Muscle of leg (tissue), 11 donors: Measurements from ENCODE around the gene RAB42. TPM values are rescaled to one million over a fixed set of nuclear protein-coding genes. Genes with fewer than 3 reads are reported as not detected.

Source experiments
- DNase-seq: peaks from one replicate; pipeline ENCODE4 v3.0.0; 2013
- H3K27ac ChIP-seq: one replicate; pipeline ENCODE4 v1.5.1; 2013; ENCODE audit warnings: mild to moderate bottlenecking, low read length, control low read depth
- H3K27me3 ChIP-seq: one replicate; pipeline ENCODE4 v1.6.1; 2013; ENCODE audit warnings: low read length; ENCODE audit not compliant: control insufficient read depth, insufficient read depth
- H3K36me3 ChIP-seq: one replicate; pipeline ENCODE4 v1.6.1; 2013; ENCODE audit warnings: low read length; ENCODE audit not compliant: control insufficient read depth, insufficient read depth
- H3K4me1 ChIP-seq: one replicate; pipeline ENCODE4 v1.6.1; 2013; ENCODE audit warnings: low read length; ENCODE audit not compliant: control insufficient read depth, insufficient read depth
- H3K4me3 ChIP-seq: one replicate; pipeline ENCODE4 v1.5.1; 2013; ENCODE audit warnings: low read length, control low read depth
- H3K9me3 ChIP-seq: replicated peaks from 2 replicates; pipeline ENCODE4 v1.6.1; 2013; ENCODE audit warnings: low read depth, low read length; ENCODE audit not compliant: control insufficient read depth
- WGBS: methylation state at CpG from one replicate; pipeline ENCODE4 v1.1.5; 2013; ENCODE audit warnings: missing lambda C conversion rate; ENCODE audit not compliant: insufficient coverage; 5-methylcytosine and 5-hydroxymethylcytosine counted together
- polyA plus RNA-seq, 8 donors: library from polyadenylated mRNA; unstranded; fragments of 120-200 nt; gene quantifications; one replicate each; pipeline versions ENCODE4 v1.2.1 to v1.2.3, GENCODE V29; 2013; ENCODE audit warnings: inconsistent platforms in 1 of 8, low replicate concordance in 1 of 8; ENCODE audit not compliant: insufficient read length in 8 of 8, insufficient read depth in 1 of 8
- total RNA-seq: library from RNA; stranded (reverse); fragments of 120-200 nt; gene quantifications from one replicate; pipeline ENCODE4 v1.2.4, GENCODE V29; 2013

Gene RAB42
- total and polyA plus RNA-seq, 9 donors = 7.0 to 10.9 (median 9.1) TPM

DNA sequence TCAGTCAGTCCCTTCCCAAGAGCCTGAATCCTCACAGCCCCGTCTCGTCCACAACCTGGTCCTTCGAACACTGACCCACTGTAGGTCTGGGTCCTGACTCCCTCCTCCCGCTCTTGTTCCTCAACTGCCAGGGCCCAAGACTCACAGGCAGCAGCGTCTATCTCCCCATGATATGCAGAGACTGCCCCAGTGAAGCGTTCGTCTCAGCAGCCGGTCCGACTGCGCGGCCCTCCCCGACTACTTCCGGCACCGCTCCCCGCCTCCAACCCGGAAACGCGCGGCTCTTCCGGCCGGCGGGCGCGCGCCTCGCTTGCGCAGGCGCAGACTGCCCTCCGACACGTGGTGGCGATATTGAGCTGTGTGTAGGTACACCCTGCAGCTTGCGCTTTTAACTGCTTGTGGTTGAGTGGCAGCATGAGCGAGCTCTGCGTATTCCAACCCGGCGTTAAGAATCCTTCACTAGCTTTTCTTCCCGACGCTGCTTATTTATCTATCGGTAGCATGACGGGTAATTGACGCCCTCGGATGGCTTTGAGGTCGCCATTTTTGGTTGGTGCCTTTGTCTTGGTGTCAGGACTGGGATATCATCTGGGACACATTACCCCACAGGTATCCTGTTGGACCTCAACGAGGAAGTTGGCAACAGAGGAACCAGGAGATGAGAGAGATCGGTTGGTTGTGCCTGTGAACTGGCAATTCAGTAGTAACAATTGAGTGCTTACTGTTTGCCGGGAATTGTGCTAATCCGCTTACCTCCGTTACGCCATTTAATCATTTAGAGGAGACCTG is 51.0 kb downstream of the RAB42 start, which contains the start of gene TAF12:
TAF12 (minus strand) TSS at position 221 of the 789 bp plus-strand sequence. CDS start 20,986 bp downstream, outside the sequence.
- H3K27me3 ChIP-seq = no peaks in the 10 kb centered on the region
- no peaks in the 10 kb centered on the region for H3K9me3 ChIP-seq
- H3K4me3 ChIP-seq = peak within 1 kb of the TSS; percentile 80
- WGBS = 0% methylated on average over 16 of the region's 49 CpGs
- no peaks in the 10 kb centered on the region for H3K36me3 ChIP-seq
- peak within 1 kb of the TSS; percentile 98 for H3K27ac ChIP-seq
- DNase-seq = peak; percentile 98
- peaks cover 24% of the 10 kb centered on the region for H3K4me1 ChIP-seq

- H3K27ac ChIP-seq = peak overlapping the region; percentile 98
- WGBS = 81% methylated on average over 2 of the region's 3 CpGs
- DNase-seq = no peak
- no peaks in the 10 kb centered on the region for H3K27me3 ChIP-seq
- no peaks in the 10 kb centered on the region for H3K36me3 ChIP-seq
- peaks cover 32% of the 10 kb centered on the region for H3K4me1 ChIP-seq
- H3K9me3 ChIP-seq = no peaks in the 10 kb centered on the region
- H3K4me3 ChIP-seq = no peak overlapping the region
These were observed 52.4 kb downstream of the RAB42 start for GRCh38 chr1:28644494-28644893.

Other genes with a start within 250 kb of the RAB42 start
- 10.3 TPM for gene PHACTR4, start 222.5 kb upstream of the RAB42 start, total RNA-seq
- 10 to 100 TPM; 22.6 to 33.0 (median 27.1) TPM for gene PHACTR4, start 222.5 kb upstream of the RAB42 start, polyA plus RNA-seq
- gene RCC1, start 86.2 kb upstream of the RAB42 start, total RNA-seq = 16.7 TPM
- 10 to 100 TPM; 21.7 to 38.3 (median 29.2) TPM for gene RCC1, start 86.2 kb upstream of the RAB42 start, polyA plus RNA-seq
- gene TRNAU1AP, start 39.2 kb upstream of the RAB42 start, total RNA-seq = 28.9 TPM
- 10 to 100 TPM; 18.8 to 22.5 (median 20.2) TPM for gene TRNAU1AP, start 39.2 kb upstream of the RAB42 start, polyA plus RNA-seq
- 37.5 TPM for gene TAF12, start 50.8 kb downstream of the RAB42 start, total RNA-seq
- 10 to 100 TPM; 26.7 to 32.0 (median 29.7) TPM for gene TAF12, start 50.8 kb downstream of the RAB42 start, polyA plus RNA-seq
- not detected for gene RNU11, start 56.3 kb downstream of the RAB42 start, total RNA-seq
- not detected for gene RNU11, start 56.3 kb downstream of the RAB42 start, polyA plus RNA-seq
- 5.9 TPM for gene GMEB1, start 76.5 kb downstream of the RAB42 start, total RNA-seq
- 10 to 100 TPM in 3 of 8 donors, 1 to 10 TPM in 5; 7.1 to 13.3 (median 9.9) TPM for gene GMEB1, start 76.5 kb downstream of the RAB42 start, polyA plus RNA-seq
- 39.7 TPM for gene YTHDF2, start 144.7 kb downstream of the RAB42 start, total RNA-seq
- 10 to 100 TPM; 46.4 to 57.4 (median 50.9) TPM for gene YTHDF2, start 144.7 kb downstream of the RAB42 start, polyA plus RNA-seq
- 0.27 TPM for gene OPRD1, start 219.9 kb downstream of the RAB42 start, total RNA-seq
- gene OPRD1, start 219.9 kb downstream of the RAB42 start, polyA plus RNA-seq = under 1 TPM; 0.17 to 0.45 (median 0.37) TPM